GM04504 (cell line): Measurements from ENCODE around the gene PLVAP.

Source experiments
- DNase-seq: peaks from one replicate; pipeline ENCODE4 v3.0.0-alpha.2; 2012; ENCODE audit warnings: low read depth

PLVAP gene

GRCh38 chr19:17376935-17377600 is at the start of gene PLVAP:
Gene PLVAP (minus strand): TSS chr19:17377342. CDS start chr19:17377288, 54 bp downstream.
- no peak for DNase-seq

DNA sequence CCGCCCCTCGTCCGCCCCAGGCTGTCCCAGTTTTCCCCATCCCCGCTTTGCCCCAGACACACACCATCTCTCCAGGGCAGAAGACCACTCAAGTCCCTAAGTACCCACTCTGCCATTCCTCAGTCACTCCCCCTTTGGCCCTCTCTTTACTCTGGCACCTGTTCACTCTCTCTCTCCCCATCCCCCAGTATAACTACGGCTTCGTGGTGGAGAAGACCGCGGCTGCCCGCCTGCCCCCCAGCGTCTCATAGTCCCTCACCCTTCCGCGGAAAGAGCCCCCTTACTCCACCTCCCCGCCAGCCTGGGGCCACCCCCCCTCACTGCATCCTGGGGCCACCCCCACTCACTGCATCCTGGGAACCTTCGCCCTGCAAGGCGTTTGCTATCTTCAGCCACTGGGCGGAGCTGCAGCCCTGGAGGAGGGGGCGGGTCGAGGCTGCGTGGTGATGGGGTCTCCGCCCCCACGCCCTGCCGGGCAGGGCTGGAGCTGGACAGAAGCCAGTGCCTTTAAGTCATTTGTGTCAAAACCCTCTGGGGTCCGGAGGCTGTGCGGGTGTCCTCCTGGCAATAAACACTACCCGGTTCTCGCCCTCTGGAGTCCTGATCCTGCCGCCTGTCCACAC is 47.7 kb upstream of the PLVAP start:
- DNase-seq, result no peak

DNA sequence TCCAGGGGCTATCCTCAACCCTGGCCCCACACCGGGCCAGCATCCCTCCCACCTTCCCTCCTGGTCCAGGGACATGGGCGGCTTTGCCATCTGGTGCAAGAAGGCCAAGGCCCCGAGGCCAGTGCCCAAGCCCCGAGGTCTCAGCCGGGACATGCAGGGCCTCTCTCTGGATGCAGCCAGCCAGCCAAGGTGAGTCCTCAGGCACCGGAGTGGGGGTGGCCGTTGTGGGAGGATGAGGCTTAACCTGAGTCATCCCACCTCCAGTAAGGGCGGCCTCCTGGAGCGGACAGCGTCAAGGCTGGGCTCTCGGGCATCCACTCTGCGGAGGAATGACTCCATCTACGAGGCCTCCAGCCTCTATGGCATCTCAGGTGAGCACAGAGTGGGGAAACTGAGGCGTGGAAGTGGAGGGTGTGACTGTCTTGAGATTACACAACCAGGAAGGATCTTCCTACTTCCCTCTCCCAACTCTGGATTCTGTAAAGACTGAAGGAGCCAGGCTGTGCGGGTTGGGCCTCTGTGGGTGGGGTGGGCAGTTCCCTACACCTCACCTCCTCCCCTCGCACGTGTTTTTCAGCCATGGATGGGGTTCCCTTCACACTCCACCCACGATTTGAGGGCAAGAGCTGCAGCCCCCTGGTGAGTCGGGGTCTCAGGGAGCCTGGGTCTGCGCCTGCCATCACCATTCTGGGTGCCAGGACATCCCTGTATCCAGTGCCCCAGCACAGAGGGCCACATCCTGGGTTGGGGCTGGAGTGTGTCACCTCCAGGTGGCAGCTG is 46.5 kb upstream of the PLVAP start:
- DNase-seq, result no peak

- no peak for DNase-seq
Measured at GRCh38 chr19:17421942-17422341, 44.8 kb upstream of the PLVAP start.

- no peak for DNase-seq
Measured at GRCh38 chr19:17420475-17420924, 43.4 kb upstream of the PLVAP start.

- peak; percentile 98 for DNase-seq
Measured at GRCh38 chr19:17419621-17420474, 42.7 kb upstream of the PLVAP start, which contains the start of gene MVB12A. Gene MVB12A (plus strand): TSS chr19:17420047. CDS start chr19:17420136, 89 bp downstream.

- no peak for DNase-seq
Measured at GRCh38 chr19:17419154-17419620, 42.0 kb upstream of the PLVAP start.

GRCh38 chr19:17418710-17419109 is 41.6 kb upstream of the PLVAP start:
- no peak for DNase-seq

DNA sequence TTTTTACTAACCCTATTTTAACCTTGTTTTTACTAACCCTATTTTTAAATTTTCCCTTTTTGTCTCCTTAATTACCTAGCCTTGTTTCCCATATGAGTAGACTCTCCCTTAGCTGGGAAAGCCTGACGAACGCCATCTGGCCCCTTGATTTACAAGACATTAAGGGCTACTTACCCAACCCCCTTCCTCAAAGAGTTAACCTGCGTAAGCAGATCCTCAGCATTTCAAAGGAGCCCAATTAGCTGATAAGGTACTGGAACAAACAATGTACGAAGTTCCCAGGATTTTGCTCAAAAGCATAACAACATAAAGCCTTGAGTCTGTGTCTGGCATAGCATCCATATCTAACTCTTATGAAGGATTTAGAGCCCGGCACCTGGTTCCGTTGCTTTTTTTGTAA is 38.0 kb upstream of the PLVAP start:
- no peak for DNase-seq

DNA sequence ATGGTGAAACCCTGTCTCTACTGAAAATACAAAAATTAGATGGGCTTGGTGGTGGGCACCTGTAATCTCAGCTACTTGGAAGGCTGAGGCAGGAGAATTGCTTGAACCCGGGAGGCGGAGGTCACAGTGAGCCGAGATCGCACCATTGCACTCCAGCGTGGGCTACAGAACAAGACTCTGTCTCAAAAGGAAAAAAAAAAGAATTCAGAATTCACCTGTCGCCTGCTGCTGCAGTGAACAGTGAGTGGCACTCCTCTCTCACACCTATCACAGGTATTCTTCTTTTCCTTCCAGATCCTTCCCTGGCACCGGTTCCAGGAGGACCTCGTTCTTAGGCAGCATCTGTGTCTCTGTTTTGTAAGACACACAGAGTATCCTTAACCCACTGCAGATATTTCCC is 37.0 kb upstream of the PLVAP start:
- DNase-seq, result no peak

- DNase-seq, result no peak
Measured at GRCh38 chr19:17411801-17412200, 34.7 kb upstream of the PLVAP start.

DNA sequence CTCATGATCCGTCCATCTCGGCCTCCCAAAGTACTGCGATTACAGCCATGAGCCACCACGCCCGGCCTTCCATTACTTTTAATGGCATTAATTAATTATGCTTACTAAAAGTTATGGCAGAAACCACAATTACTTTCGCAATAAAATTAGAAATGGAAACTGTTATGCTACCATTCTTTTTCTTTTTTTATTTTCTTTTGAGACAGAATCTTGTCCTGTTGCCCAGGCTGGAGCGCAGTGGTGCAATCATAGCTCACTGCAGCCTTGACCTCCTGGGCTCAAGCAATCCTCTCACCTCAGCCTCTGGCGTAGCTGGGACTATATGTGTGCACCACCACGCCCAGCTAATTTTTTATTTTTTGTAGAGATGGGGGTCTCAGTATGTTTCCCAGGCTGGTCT is 32.8 kb upstream of the PLVAP start:
- no peak for DNase-seq

- no peak for DNase-seq
Measured at GRCh38 chr19:17406887-17407196, 29.7 kb upstream of the PLVAP start.

DNA sequence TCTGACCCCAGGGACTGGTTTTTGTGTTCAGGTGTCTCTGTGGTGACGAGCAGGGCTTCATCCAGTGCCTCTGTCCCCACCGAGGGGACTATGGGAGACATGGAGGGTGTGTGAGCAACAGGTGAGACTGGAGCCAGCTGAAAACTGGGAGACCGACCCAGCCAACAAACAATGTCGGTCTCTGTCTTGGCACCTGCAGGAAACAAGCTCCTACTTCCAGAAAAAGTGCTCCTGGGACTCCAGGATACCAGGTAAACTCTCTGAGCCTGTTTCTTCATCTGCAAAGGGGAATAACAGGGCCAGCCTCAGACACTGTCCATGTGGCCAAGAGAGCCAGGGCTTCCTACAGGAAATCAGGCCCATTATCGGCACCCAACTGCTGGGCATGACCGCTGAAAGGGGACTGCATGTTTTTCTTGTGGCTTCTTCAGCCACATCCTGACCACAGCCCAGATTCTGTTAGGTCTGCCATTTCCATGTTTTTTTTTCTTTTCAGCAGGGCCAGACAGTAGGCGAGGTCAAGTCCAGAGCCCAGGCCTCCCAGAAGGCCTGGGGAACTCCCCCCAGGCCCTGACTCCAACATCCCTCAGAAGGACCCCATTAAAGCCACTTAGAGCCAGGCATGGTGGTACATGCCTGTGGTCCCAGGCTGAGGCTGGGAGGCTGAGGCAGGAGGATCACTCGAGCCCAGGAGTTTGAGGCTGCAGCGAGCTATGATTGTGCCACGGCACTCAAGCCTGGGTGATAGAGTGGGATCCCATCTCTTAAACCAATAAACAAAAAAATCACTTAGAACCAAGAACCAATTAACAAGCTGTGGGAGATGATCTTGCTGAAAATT is 29.1 kb upstream of the PLVAP start:
- DNase-seq, result no peak

DNA sequence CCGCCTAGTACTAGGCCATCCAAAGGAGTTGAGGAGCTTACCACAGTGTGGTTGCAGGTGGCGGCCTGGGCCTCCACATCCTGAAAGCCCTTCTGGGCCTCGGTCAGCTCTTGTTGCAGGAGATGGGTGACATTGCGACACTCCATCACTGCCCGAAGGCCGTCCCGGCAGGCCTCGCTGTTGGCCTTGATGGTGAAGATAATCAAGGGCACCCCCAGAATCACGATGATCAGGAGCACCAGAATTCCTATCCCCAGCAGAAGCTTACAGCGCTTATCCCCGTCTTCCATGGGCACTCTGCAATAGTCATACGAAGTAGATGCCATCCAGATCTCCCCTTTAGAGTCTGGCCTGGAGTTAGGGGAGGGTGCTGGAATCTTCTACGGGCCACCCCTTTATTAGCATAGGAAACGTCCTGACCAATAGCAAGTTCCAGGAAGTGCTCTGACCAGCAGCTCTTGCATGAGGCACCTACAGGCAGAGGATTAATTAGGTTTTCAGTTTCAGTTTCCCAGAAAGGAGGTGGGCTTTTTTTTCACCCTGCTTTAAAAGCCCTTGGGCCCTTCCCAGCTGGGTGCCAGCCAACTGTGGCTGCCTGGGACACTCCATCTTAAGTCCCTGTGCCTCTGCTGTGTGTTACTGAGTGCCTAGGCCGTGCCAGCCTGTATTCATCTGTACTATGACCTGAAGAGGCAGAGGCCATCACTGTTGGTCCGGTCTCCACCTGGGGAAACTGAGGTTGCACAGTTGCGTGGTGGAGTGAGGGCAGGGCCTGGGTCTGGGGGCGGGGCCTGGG is 28.3 kb upstream of the PLVAP start, which contains the start of gene BST2:
Gene BST2, minus strand, starts transcription at position 381 of the 796 bp plus-strand sequence. Its CDS starts 55 bp downstream, at position 326.
- no peak for DNase-seq

DNA sequence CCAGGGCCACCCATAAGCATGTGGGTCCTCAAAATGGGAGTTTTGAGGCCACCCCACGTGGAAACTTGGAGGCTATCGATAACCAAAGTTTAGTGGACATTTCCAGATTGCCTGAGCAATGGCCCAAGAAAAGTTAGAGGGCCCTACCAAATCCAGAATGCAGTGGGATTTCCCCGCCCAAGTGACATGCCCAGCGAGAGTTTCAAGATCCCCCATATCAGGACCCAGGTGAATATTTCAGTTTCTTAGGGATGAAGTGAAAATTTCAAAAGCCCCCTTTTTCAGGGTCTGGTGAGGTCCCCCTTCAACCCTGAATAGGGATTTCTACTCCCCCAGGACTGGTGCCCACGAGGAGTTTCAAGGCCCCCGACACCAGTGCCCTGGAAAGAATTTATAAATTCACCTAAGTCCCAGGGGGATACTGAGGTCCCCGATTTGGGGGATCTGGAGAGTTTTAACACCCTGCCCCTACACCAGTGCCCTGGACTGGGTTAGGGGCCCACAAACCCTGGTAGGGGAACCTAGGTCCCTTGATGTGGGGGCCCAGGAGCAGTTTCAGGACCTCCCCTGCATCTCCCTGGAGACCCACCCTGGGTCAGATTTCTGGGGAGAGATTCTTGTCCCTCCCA is 27.6 kb upstream of the PLVAP start:
- no peak for DNase-seq

- DNase-seq, result no peak
Measured at GRCh38 chr19:17404015-17404414, 26.9 kb upstream of the PLVAP start.

DNA sequence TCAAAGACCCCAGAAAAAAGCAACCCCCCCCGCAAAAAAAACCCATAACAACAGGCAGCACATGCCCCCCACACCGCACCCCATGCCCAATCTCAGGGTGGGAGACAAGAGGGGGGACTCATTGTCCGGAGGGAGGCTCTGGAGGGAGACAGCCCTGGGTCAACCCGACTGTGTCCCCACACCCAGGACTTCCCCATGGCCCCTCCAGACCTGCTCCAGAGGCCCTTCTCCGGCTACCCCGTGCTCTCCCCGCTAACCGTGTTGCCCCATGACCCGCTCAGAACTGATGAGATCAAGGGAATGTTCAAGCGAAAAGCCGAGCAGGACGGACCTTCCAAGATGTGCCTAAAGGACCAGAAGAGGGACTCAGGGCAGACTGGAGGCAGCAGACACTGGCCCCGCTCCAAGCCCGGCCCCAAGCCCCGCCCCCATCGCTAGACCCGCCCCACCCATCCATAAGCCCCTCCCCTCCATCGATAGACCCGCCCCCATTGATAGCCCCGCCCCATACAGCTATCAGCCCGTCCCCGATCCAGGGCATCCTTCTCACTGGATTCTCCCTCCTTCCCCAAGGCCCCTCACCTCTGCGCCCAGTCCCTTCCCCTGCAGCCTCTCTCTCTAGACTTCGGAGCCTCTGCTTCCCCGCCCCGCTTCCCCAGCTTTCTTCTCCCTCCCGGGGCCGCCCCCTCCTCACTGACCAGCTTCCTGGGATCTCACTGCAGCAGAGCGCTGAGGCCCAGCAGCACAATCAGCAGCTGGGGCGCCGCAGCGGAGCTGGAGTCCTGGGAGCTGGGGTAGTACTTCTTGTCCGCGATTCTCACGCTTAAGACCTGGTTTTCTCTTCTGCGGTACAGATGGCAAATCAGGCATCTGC is 26.1 kb upstream of the PLVAP start:
- no peak for DNase-seq

DNA sequence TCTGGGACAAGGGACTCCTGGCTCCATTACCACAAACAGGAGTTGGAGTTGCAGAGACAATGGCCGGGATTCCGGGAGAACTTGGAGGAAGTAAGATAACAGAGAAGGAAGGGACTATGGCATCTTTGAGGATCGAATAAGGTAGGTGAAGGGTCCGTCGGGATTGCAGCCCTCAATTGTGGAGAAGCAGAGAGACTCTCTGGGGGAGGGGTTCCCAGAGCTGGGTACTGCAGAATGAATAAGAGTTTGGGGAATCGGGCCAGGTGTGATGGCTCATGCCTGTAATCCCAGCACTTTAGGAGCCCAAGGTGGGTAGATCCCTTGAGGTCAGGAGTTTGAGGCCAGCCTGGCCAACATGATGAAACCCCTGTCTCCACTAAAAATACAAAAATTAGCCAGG is 24.5 kb upstream of the PLVAP start:
- DNase-seq, result no peak
